OCI-LY3 (cell line): ENCODE results near the gene SSU72.

Source experiments
- EZH2phosphoT487 ChIP-seq: fragments of 200-600 bp; shearing (Covaris generic); IDR thresholded peaks from 2 replicates; pipeline ENCODE4 v1.6.1; 2018; ENCODE audit warnings: antibody characterized with exemption, mixed run types, low read depth
- TF ChIP-seq, protein P1 (sequence below): fragments of 200-600, 300-600 bp; sonication (generic); IDR thresholded peaks from 2 replicates; pipeline ENCODE4 v1.5.1; 2014; ENCODE audit warnings: antibody characterized with exemption, low read length, low read depth

DNA sequence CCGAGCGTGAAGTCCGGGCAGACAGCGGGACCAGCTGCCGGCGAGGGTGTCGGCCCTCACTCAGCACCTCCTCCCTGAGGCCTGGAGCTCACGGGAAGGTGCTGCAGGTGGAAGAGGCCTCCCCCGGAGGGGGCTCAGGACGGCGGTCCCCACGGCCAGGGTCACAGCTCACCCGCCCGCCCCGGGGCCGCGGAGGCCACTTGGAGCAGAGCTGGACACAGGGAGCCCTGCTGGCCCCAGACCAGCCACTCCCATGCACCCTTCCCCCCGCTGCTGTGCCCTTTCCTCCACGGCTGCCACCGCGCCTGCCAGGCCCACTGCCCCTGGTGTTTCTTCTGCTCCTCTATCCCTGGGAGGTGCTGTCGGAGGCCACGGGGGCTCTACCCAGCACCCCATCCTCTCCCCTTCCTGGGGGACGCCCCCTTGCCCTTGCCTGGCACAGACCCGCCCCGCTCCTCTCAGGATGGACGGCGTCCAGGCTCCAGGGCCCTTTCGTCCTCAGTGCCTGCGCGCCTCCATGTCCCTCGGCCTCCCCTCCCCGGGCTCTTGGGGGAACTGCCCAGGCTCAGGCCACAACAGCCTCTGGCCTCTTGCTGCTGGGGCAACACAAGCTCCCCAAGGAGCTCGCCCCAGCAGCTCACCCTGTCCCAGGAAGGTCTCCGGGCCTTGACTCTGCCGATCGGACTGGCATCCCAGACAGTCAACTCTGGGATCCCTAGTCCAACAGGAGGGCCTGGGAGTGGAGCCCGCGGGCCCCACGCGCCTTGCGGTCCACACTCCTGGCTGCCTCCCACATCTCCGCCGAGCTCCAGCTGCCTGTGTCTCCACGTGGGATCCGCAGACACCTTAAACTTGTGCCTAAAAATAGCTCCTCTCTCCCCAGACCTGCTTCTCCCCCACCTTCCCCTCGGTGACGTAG is 38.4 kb downstream of the SSU72 start:
- TF ChIP-seq, protein P1, sequence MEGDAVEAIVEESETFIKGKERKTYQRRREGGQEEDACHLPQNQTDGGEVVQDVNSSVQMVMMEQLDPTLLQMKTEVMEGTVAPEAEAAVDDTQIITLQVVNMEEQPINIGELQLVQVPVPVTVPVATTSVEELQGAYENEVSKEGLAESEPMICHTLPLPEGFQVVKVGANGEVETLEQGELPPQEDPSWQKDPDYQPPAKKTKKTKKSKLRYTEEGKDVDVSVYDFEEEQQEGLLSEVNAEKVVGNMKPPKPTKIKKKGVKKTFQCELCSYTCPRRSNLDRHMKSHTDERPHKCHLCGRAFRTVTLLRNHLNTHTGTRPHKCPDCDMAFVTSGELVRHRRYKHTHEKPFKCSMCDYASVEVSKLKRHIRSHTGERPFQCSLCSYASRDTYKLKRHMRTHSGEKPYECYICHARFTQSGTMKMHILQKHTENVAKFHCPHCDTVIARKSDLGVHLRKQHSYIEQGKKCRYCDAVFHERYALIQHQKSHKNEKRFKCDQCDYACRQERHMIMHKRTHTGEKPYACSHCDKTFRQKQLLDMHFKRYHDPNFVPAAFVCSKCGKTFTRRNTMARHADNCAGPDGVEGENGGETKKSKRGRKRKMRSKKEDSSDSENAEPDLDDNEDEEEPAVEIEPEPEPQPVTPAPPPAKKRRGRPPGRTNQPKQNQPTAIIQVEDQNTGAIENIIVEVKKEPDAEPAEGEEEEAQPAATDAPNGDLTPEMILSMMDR: no peak
- no peak for TF ChIP-seq EZH2phosphoT487
